ENCODE data around the gene PLCXD1. TPM values are rescaled to one million over a fixed set of nuclear protein-coding genes. Genes with fewer than 3 reads are reported as not detected.

The PLCXD1 gene
- total RNA-seq, 1 donor from 2014 or later: 25.7 TPM

GRCh38 chrX:345020-345925, 64.1 kb downstream of the PLCXD1 start:
- Mint-ChIP-seq H3K36me3 (peaks cover 35% of the 10 kb centered on the region), H3K4me3 (no peak overlapping the region), H3K4me1 (peaks cover 12% of the 10 kb centered on the region), H3K9me3 (peaks cover 14% of the 10 kb centered on the region), H3K27me3 (ENCODE audit: insufficient read depth, low read depth) (peaks cover 4% of the 10 kb centered on the region), H3K27ac (no peak overlapping the region)
- no peak for DNase-seq (ENCODE audit: low spot score)
- peaks cover 7% of the 10 kb centered on the region for H3K79me2 ChIP-seq (ENCODE audit: low read depth)
- no peaks in the 10 kb centered on the region for H3F3A ChIP-seq (ENCODE audit: low read depth)
- peaks cover 2% of the 10 kb centered on the region for H4K20me1 ChIP-seq (ENCODE audit: low read depth)
- no peaks in the 10 kb centered on the region for H3K36me3 ChIP-seq
- H3K27me3 ChIP-seq: no peaks in the 10 kb centered on the region
- no peak overlapping the region for H2AFZ ChIP-seq (replicated peaks)
- no peak overlapping the region for H3K4me2 ChIP-seq
- H3K9me3 ChIP-seq (ENCODE audit: low read depth): no peaks in the 10 kb centered on the region
- no peak overlapping the region for H3K9ac ChIP-seq
- no peak overlapping the region for H3K27ac ChIP-seq
- H3K4me3 ChIP-seq: no peak overlapping the region
- H3K4me1 ChIP-seq: no peaks in the 10 kb centered on the region
- TF ChIP-seq EZH2 (IDR thresholded peaks at IDR 0.05) (no peak), CTCF (IDR thresholded peaks at IDR 0.05) (no peak), EZH2phosphoT487 (IDR thresholded peaks at IDR 0.05) (no peak)

- H3K36me3 Mint-ChIP-seq: peaks cover 34% of the 10 kb centered on the region
- peaks cover 10% of the 10 kb centered on the region for H3K9me3 Mint-ChIP-seq
- H3K4me3 ChIP-seq: no peak overlapping the region
- H3K27me3 ChIP-seq: no peaks in the 10 kb centered on the region
- no peaks in the 10 kb centered on the region for H3K36me3 ChIP-seq
- H3K4me1 Mint-ChIP-seq: peaks cover 12% of the 10 kb centered on the region
- H4K20me1 ChIP-seq (ENCODE audit: low read depth): peaks cover 5% of the 10 kb centered on the region
- H3K27me3 Mint-ChIP-seq (ENCODE audit: insufficient read depth, low read depth): peaks cover 4% of the 10 kb centered on the region
- peaks cover 7% of the 10 kb centered on the region for H3K79me2 ChIP-seq (ENCODE audit: low read depth)
- no peaks in the 10 kb centered on the region for H3F3A ChIP-seq (ENCODE audit: low read depth)
- H3K27ac Mint-ChIP-seq: no peak overlapping the region
- no peak overlapping the region for H3K4me3 Mint-ChIP-seq
- no peak overlapping the region for H2AFZ ChIP-seq (replicated peaks)
- H3K27ac ChIP-seq: no peak overlapping the region
- no peak overlapping the region for H3K9ac ChIP-seq
- DNase-seq (ENCODE audit: low spot score): no peak
- no peak for TF ChIP-seq EZH2 (IDR thresholded peaks at IDR 0.05)
- TF ChIP-seq CTCF (IDR thresholded peaks at IDR 0.05): no peak
- TF ChIP-seq EZH2phosphoT487 (IDR thresholded peaks at IDR 0.05): no peak
- no peaks in the 10 kb centered on the region for H3K9me3 ChIP-seq (ENCODE audit: low read depth)
- H3K4me2 ChIP-seq: no peak overlapping the region
- no peaks in the 10 kb centered on the region for H3K4me1 ChIP-seq
These were observed 65.0 kb downstream of the PLCXD1 start for GRCh38 chrX:346034-346813.

DNA sequence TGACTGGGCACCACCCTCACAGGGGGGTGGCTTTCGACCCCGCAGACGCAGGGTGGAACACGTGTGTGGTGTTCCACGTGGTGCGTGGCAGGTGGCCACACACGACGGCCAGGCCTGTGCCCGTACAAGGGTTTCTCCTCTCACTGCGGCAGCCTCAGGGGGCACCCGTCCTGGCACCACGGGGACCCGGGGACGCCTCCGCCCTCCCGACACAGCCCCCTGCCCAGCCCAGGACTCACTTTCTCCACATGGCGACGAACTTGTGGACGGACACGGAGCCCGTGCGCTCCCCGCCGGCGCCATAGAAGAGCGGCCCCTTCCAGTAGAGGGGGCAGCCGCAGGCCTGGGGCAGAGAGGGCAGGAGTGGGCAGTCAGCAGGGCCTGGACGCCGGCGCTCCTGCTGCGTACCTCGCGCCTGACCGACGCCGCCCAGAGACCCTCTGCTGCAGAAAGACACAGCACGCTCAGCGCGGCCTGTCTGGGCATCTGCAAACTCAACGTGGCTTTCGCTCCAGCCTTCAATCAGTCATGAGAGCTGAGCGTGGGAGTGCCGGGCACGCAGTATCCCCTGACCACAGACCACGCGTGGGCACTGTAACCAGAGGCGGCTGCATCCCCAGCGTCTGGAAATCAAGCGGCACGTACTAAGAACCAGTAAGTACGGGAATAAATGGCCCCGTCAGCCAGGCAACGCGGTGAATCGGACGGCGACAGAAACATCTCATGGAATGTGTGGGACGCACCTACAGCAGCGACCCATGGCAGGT, 66.4 kb downstream of the PLCXD1 start:
- Histone ChIP-seq H3K9me3 (ENCODE audit: low read depth) (no peaks in the 10 kb centered on the region), H3K4me2 (no peak overlapping the region)
- DNase-seq (ENCODE audit: low spot score): no peak

More for the DNA sequence above, 66.4 kb downstream of the PLCXD1 start:
- Mint-ChIP-seq H3K36me3 (peaks cover 29% of the 10 kb centered on the region), H3K4me1 (peaks cover 12% of the 10 kb centered on the region), H3K27ac (no peak overlapping the region), H3K4me3 (no peak overlapping the region), H3K27me3 (ENCODE audit: insufficient read depth, low read depth) (peaks cover 4% of the 10 kb centered on the region), H3K9me3 (peaks cover 4% of the 10 kb centered on the region)
- H2AFZ ChIP-seq (replicated peaks): no peak overlapping the region
- H3K27ac ChIP-seq: no peak overlapping the region
- no peaks in the 10 kb centered on the region for H3K36me3 ChIP-seq
- H3K4me1 ChIP-seq: no peaks in the 10 kb centered on the region
- H3K9ac ChIP-seq: no peak overlapping the region
- no peaks in the 10 kb centered on the region for H3K27me3 ChIP-seq
- peaks cover 7% of the 10 kb centered on the region for H4K20me1 ChIP-seq (ENCODE audit: low read depth)
- peaks cover 7% of the 10 kb centered on the region for H3K79me2 ChIP-seq (ENCODE audit: low read depth)
- no peak overlapping the region for H3K4me3 ChIP-seq
- no peaks in the 10 kb centered on the region for H3F3A ChIP-seq (ENCODE audit: low read depth)
- TF ChIP-seq EZH2 (IDR thresholded peaks at IDR 0.05) (no peak), EZH2phosphoT487 (IDR thresholded peaks at IDR 0.05) (no peak), CTCF (IDR thresholded peaks at IDR 0.05) (no peak)

Measured in neural progenitor cell (in vitro differentiated cells).